Measurements from ENCODE around the gene DNMBP. TPM values are rescaled to one million over a fixed set of nuclear protein-coding genes. Genes with fewer than 3 reads are reported as not detected.

DNMBP gene
- total RNA-seq, 1 experiment from 2014 or later, result 60.3 TPM

DNA sequence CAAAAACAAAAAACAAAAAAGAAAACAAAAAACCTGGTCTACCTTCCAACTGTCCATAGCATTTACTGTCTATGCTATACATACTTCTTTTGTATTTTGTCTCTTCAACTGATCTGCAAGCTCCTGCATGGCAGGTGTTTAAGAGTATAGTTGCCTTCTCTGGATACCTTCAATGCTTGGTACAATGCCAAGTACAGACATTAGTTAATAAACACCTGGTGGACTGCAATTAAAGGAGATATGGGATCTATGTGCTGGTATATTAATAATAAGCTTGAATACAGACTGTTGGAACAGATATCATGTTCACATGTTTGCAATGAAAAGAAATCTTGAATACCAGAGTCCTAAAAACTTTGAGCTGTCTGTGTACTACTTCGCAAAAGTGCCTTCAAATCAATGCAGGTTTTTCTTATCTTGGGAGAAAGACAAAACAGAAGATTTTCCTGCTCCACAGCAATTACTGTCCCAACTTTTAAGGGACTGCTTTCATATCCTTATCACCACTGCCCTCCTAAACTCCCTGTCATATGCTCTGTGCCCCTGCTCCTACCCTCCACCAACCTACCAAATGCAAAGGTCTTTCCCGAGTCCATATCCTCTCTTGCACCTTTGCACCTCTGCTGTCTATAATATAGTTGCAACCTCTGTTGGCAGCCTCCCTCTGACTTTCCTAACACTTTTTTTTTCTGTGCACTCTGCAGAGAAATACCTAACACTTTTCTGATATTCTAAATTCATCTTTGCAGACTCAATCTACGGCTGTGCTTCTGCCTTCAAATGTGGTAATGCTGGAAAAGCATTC is 85.1 kb downstream of the DNMBP start:
- POLR2A ChIA-PET, result no interaction called here

DNA sequence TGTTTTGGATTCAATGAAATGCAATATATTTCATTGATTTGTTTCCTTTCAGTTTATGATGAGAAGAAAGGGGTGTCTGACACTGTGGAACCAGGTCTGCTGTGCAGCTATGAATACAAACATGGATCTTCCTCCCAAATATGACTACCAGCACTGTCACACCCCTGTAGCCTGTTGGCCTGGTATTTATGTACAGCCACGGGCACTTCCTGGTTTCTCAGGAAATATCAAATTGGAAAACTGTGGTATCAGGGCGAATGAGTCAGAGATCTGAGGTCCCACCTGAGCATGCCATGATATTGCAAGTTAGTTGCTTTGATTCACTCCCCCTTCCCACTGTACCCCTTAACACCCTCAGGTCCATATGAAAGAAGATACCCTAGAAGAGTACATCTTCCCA is 87.8 kb downstream of the DNMBP start:
- BruUV-seq (replicated peaks), result no TSS peak
- Histone ChIP-seq H3K9ac (ENCODE audit: low read length) (0 out of 2 replicates have a peak overlapping the region, but pooled peaks have one; percentile 1), H3K79me2 (ENCODE audit: insufficient read depth, low read length) (peaks cover 98% of the 10 kb centered on the region), H3K9me2 (ENCODE audit: insufficient read depth) (no peaks in the 10 kb centered on the region), H3K4me2 (ENCODE audit: low read length) (peak overlapping the region; percentile 39), H2AFZ (ENCODE audit: low read depth, low read length, poor library complexity, severe bottlenecking) (no peak overlapping the region), H4K20me1 (ENCODE audit: insufficient read depth) (no peaks in the 10 kb centered on the region; the same call in 1 of the 2 replicates), H3K9me3 (ENCODE audit: control insufficient read depth in 1 of 2, insufficient read depth in 1 of 2, low read depth in 1 of 2, low read length in 2 of 2) (no peaks in the 10 kb centered on the region), H3K27me3 (ENCODE audit: insufficient read depth, low read length) (no peaks in the 10 kb centered on the region), H3K4me1 (ENCODE audit: control insufficient read depth in 1 of 2, insufficient read depth in 2 of 2, low read length in 2 of 2) (peaks cover 77 to 85% of the 10 kb centered on the region in 2 experiments), H3K4me3 (replicated peaks in 1 of 2; ENCODE audit: low read depth in 1 of 2, low read length in 2 of 2) (no peak overlapping the region), H3K36me3 (ENCODE audit: control insufficient read depth in 1 of 2, insufficient read depth in 2 of 2, low read length in 2 of 2) (0 out of 4 replicates have a peak, but pooled peaks cover 0 to 8% of the 10 kb centered on the region in 2 experiments), H3K27ac (ENCODE audit: low read depth, low read length) (peak overlapping the region; percentile 41)
- POLR2A ChIA-PET, result interaction anchor here (1.0 to 2.3 kb wide), 3 partner anchors 8 to 99 kb away, joined by 3 to 13 read pairs (median 6); no protein-coding TSS in a partner anchor
- DNase-seq (ENCODE audit: low read depth, low spot score) (peak; percentile 71), ATAC-seq (peak; percentile 64)
- RAD21 ChIA-PET (ENCODE audit: low non-redundant PET in 1 of 2, low total read pairs in 2 of 2, uncharacterized antibody in 2 of 2, unreplicated experiment in 2 of 2), result interaction anchor here in 1 of 2 experiments (0.6 kb wide), 1 partner anchor 76 kb away, joined by 3 read pairs; no protein-coding TSS in a partner anchor
- CTCF ChIA-PET, result no interaction called here
- intact Hi-C loops (cut with micrococcal nuclease), result no loop called here
- TF ChIP-seq ZNF274 (IDR thresholded peaks at IDR 0.05; ENCODE audit: low read depth, low read length), result no peak
- TF ChIP-seq POLR2A (IDR thresholded peaks at IDR 0.05; ENCODE audit: borderline replicate concordance, extremely low read depth, insufficient read depth, insufficient read length), result no peak
- TF ChIP-seq SIN3A (IDR thresholded peaks at IDR 0.05; ENCODE audit: low read depth), result peak; percentile 72; the same call in 1 of the 2 replicates
- no peak for TF ChIP-seq ZFX (IDR thresholded peaks at IDR 0.05)
- no peak for TF ChIP-seq RAD21 (IDR thresholded peaks at IDR 0.05; ENCODE audit: low read depth)
- TF ChIP-seq TCF7L2 (IDR thresholded peaks at IDR 0.05; ENCODE audit: borderline replicate concordance, extremely low read depth, insufficient read depth, insufficient read length), result no peak
- peak; percentile 86 for TF ChIP-seq SRF (IDR thresholded peaks at IDR 0.05; ENCODE audit: low read depth)
- peak; percentile 55 for TF ChIP-seq YY1 (IDR thresholded peaks at IDR 0.05; ENCODE audit: extremely low read depth, insufficient replicate concordance, low read depth, low read length)
- peak; percentile 89 for TF ChIP-seq FOSL1 (IDR thresholded peaks at IDR 0.05; ENCODE audit: low read depth)
- TF ChIP-seq, protein P1, sequence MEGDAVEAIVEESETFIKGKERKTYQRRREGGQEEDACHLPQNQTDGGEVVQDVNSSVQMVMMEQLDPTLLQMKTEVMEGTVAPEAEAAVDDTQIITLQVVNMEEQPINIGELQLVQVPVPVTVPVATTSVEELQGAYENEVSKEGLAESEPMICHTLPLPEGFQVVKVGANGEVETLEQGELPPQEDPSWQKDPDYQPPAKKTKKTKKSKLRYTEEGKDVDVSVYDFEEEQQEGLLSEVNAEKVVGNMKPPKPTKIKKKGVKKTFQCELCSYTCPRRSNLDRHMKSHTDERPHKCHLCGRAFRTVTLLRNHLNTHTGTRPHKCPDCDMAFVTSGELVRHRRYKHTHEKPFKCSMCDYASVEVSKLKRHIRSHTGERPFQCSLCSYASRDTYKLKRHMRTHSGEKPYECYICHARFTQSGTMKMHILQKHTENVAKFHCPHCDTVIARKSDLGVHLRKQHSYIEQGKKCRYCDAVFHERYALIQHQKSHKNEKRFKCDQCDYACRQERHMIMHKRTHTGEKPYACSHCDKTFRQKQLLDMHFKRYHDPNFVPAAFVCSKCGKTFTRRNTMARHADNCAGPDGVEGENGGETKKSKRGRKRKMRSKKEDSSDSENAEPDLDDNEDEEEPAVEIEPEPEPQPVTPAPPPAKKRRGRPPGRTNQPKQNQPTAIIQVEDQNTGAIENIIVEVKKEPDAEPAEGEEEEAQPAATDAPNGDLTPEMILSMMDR (IDR thresholded peaks at IDR 0.05 in 2 of 3, conservative IDR thresholded peaks at IDR 0.05 in 1 of 3; ENCODE audit: borderline replicate concordance in 1 of 3, insufficient read depth in 1 of 3, low read depth in 2 of 3, low read length in 2 of 3), result no peak
- TF ChIP-seq, protein P2, sequence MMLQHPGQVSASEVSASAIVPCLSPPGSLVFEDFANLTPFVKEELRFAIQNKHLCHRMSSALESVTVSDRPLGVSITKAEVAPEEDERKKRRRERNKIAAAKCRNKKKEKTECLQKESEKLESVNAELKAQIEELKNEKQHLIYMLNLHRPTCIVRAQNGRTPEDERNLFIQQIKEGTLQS (IDR thresholded peaks at IDR 0.05), result no peak
- peak; percentile 94 for TF ChIP-seq SP1 (IDR thresholded peaks at IDR 0.05; ENCODE audit: low read depth)
- TF ChIP-seq CBX3 (IDR thresholded peaks at IDR 0.05; ENCODE audit: low read depth), result peak; percentile 92; the same call in 1 of the 2 replicates
- TF ChIP-seq JUND (IDR thresholded peaks at IDR 0.05), result peak; percentile 88
- TF ChIP-seq EZH2 (IDR thresholded peaks at IDR 0.05), result no peak

More for the DNA sequence above, 85.1 kb downstream of the DNMBP start:
- ATAC-seq (no peak), DNase-seq (ENCODE audit: low read depth, low spot score) (no peak)
- intact Hi-C loops (cut with micrococcal nuclease), result no loop called here
- no peak overlapping the region for H3K9ac ChIP-seq (ENCODE audit: low read length)
- no peak overlapping the region for H3K27ac ChIP-seq (ENCODE audit: low read depth, low read length)
- no peaks in the 10 kb centered on the region; the same call in 1 of the 2 replicates for H4K20me1 ChIP-seq (ENCODE audit: insufficient read depth)
- RAD21 ChIA-PET (ENCODE audit: low non-redundant PET in 1 of 2, low total read pairs in 2 of 2, uncharacterized antibody in 2 of 2, unreplicated experiment in 2 of 2), result no interaction called here
- H3K9me3 ChIP-seq (ENCODE audit: control insufficient read depth in 1 of 2, insufficient read depth in 1 of 2, low read depth in 1 of 2, low read length in 2 of 2), result no peaks in the 10 kb centered on the region
- H3K4me1 ChIP-seq (ENCODE audit: control insufficient read depth in 1 of 2, insufficient read depth in 2 of 2, low read length in 2 of 2), result peaks cover 86 to 91% of the 10 kb centered on the region in 2 experiments
- BruUV-seq (replicated peaks), result no TSS peak
- TF ChIP-seq EGR1 (IDR thresholded peaks at IDR 0.05; ENCODE audit: low read depth) (no peak), ZFX (IDR thresholded peaks at IDR 0.05) (no peak)
- peaks cover 0 to 13% of the 10 kb centered on the region in 2 experiments; a peak in 1 of 4 replicates for H3K36me3 ChIP-seq (ENCODE audit: control insufficient read depth in 1 of 2, insufficient read depth in 2 of 2, low read length in 2 of 2)
- no peaks in the 10 kb centered on the region for H3K9me2 ChIP-seq (ENCODE audit: insufficient read depth)
- H3K4me2 ChIP-seq (ENCODE audit: low read length), result no peak overlapping the region
- peaks cover 98% of the 10 kb centered on the region for H3K79me2 ChIP-seq (ENCODE audit: insufficient read depth, low read length)
- no peak overlapping the region for H2AFZ ChIP-seq (ENCODE audit: low read depth, low read length, poor library complexity, severe bottlenecking)
- H3K27me3 ChIP-seq (ENCODE audit: insufficient read depth, low read length), result no peaks in the 10 kb centered on the region
- no peak overlapping the region for H3K4me3 ChIP-seq (replicated peaks in 1 of 2; ENCODE audit: low read depth in 1 of 2, low read length in 2 of 2)
- CTCF ChIA-PET, result interaction anchor here (0.9 kb wide), 1 partner anchor 121 kb away, joined by 4 read pairs; no protein-coding TSS in a partner anchor
